Kidney (tissue), 14 donors: ENCODE data around the gene ADD2. TPM values are rescaled to one million over a fixed set of nuclear protein-coding genes. Genes with fewer than 3 reads are reported as not detected.
"Not testable (repeated sequence)": the region's sequence is repeated elsewhere in the genome, so short reads cannot be mapped to it uniquely, and the experiment has no call there.

Experiments
- DNase-seq, 5 donors: peaks; one replicate each; pipeline ENCODE4 v3.0.0-alpha.2; 2013 to 2020
- FAIRE-seq: peaks from 2 replicates; lab custom pipeline; 2012; peaks lifted over from hg19 to GRCh38; lab: Jason Lieb, UNC
- H3K27ac ChIP-seq, 2 donors: one replicate each; pipeline ENCODE4 v1.7.0; 2013; ENCODE audit warnings: low read depth in 2 of 2, low read length in 2 of 2, inconsistent platforms in 1 of 2
- H3K27me3 ChIP-seq: one replicate; pipeline ENCODE4 v1.7.1; 2013; ENCODE audit warnings: low read length, inconsistent platforms; ENCODE audit not compliant: control insufficient read depth, insufficient read depth
- H3K36me3 ChIP-seq, 3 donors: one replicate each; pipeline versions ENCODE4 v1.7.0 to v1.7.1; 2013; ENCODE audit warnings: low read length in 3 of 3, control low read depth in 1 of 3, inconsistent platforms in 1 of 3; ENCODE audit not compliant: insufficient read depth in 3 of 3, control insufficient read depth in 2 of 3
- H3K4me1 ChIP-seq, 3 donors: one replicate each; pipeline versions ENCODE4 v1.7.0 to v1.7.1; 2013; ENCODE audit warnings: low read length in 3 of 3, inconsistent platforms in 1 of 3, low read depth in 1 of 3; ENCODE audit not compliant: control insufficient read depth in 2 of 3, insufficient read depth in 2 of 3
- H3K4me3 ChIP-seq, 3 donors: one replicate each; pipeline versions ENCODE4 v1.7.0 to v1.8.1; 2013; ENCODE audit warnings: low read length in 3 of 3, control low read depth in 1 of 3, inconsistent platforms in 1 of 3
- H3K9ac ChIP-seq, 3 donors: one replicate each; pipeline versions ENCODE4 v1.7.0 to v1.7.1; 2013; ENCODE audit warnings: low read length in 3 of 3, control low read depth in 1 of 3, inconsistent platforms in 1 of 3
- H3K9me3 ChIP-seq, 3 donors: one replicate each; pipeline versions ENCODE4 v1.7.0 to v1.7.1; 2013; ENCODE audit warnings: low read length in 3 of 3, control low read depth in 1 of 3, inconsistent platforms in 1 of 3; ENCODE audit not compliant: control insufficient read depth in 2 of 3, insufficient read depth in 1 of 3
- CTCF ChIP-seq: IDR thresholded peaks from 3 replicates; pipeline ENCODE4 v1.5.1; 2012; ENCODE audit warnings: mild to moderate bottlenecking, moderate library complexity, borderline replicate concordance; ENCODE audit not compliant: insufficient read depth; ENCODE audit errors: extremely low read depth
- intact Hi-C: fragments of 100-400 bp; cut with DNase I; formaldehyde crosslinking; loops from one replicate; pipeline ENCODE4 v1.11.1; 2022
- polyA plus RNA-seq: library from polyadenylated mRNA; stranded (reverse); fragments of 350-450 nt; fragmentation: Illumina TruSeq; extraction: RNeasy Lipid Tissue Mini Kit (QIAGEN cat#74804); gene quantifications from one replicate; pipeline ENCODE4 v1.2.3, GENCODE V29; 2014; ENCODE audit warnings: low read depth, low replicate concordance; ENCODE audit not compliant: insufficient read depth
- total RNA-seq: library from RNA; stranded (reverse); fragmentation: NEBNext Ultra II Directional; extraction: Animal tissue kit (Norgen Biotek cat#: 25700); gene quantifications from one replicate; pipeline ENCODE4 v1.2.1, GENCODE V29; 2021
- donor health status: control.
- donor health status: control.
- donor health status: control.
- donor health status: control.
- donor health status: control.
- donor health status: DM: yes; HTN: yes; CAD: no.
- donor health status: Normal renal cell carcinoma (clear cell type).

ADD2 gene
- total and polyA plus RNA-seq, 2 donors from 2014 or later, result 2.9 TPM; not detected in 1

- Histone ChIP-seq H3K36me3 (no peaks in the 10 kb centered on the region), H3K4me1 (no peaks in the 10 kb centered on the region), H3K9ac (no peak overlapping the region), H3K27ac (no peak overlapping the region), H3K4me3 (no peak overlapping the region), H3K27me3 (no peaks in the 10 kb centered on the region), H3K9me3 (no peaks in the 10 kb centered on the region)
- DNase-seq (no peak), FAIRE-seq (no peak)
- intact Hi-C loops, result no loop called here
- TF ChIP-seq CTCF, result no peak
Measured at GRCh38 chr2:70806620-70807019, 38.6 kb upstream of the ADD2 start.

DNA sequence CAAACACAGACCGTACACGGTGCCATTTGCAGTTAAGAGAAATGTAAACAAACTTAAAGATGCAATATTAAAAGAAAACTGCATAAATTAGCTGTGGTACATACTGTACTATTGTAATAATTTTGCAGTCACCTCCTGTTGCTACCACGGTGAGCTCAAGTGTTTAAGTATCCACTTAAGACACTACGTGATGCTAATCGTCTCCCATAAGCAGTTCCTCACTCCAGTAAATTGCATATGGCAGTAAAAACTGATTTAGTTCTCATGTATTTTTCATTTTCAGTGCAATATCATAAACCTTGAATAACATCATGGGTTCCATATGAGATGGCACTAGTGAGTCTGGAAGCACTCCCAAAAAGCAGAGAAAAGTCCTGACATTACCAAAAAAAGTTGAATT is 38.0 kb upstream of the ADD2 start:
- TF ChIP-seq CTCF, result no peak
- FAIRE-seq (no peak), DNase-seq (no peak)
- H3K27ac ChIP-seq, result no peak overlapping the region
- H3K9ac ChIP-seq, result no peak overlapping the region
- no peak overlapping the region for H3K4me3 ChIP-seq
- no peaks in the 10 kb centered on the region for H3K4me1 ChIP-seq
- intact Hi-C loops, result no loop called here
- H3K9me3 ChIP-seq, result peaks cover 0 to 2% (median 0%) of the 10 kb centered on the region in 3 donors
- no peaks in the 10 kb centered on the region for H3K27me3 ChIP-seq
- H3K36me3 ChIP-seq, result no peaks in the 10 kb centered on the region

GRCh38 chr2:70801607-70802263 is 33.7 kb upstream of the ADD2 start:
- FAIRE-seq, result no peak
- TF ChIP-seq CTCF, result no peak

GRCh38 chr2:70799706-70800105 is 31.7 kb upstream of the ADD2 start:
- no peak overlapping the region for H3K4me3 ChIP-seq
- intact Hi-C loops, result no loop called here
- DNase-seq (no peak), FAIRE-seq (no peak)
- H3K27me3 ChIP-seq, result no peaks in the 10 kb centered on the region
- H3K27ac ChIP-seq, result no peak overlapping the region
- no peak for TF ChIP-seq CTCF
- H3K9me3 ChIP-seq, result peaks cover 0 to 2% (median 0%) of the 10 kb centered on the region in 3 donors
- H3K9ac ChIP-seq, result no peak overlapping the region
- no peaks in the 10 kb centered on the region for H3K4me1 ChIP-seq
- no peaks in the 10 kb centered on the region for H3K36me3 ChIP-seq

More at GRCh38 chr2:70801607-70802263, 33.7 kb upstream of the ADD2 start:
- DNase-seq, result no peak
- peaks cover 0 to 2% (median 0%) of the 10 kb centered on the region in 3 donors for H3K9me3 ChIP-seq
- no peaks in the 10 kb centered on the region for H3K4me1 ChIP-seq
- H3K27ac ChIP-seq, result no peak overlapping the region
- intact Hi-C loops, result no loop called here
- no peak overlapping the region for H3K9ac ChIP-seq
- no peak overlapping the region for H3K4me3 ChIP-seq
- H3K27me3 ChIP-seq, result no peaks in the 10 kb centered on the region
- no peaks in the 10 kb centered on the region for H3K36me3 ChIP-seq

- H3K4me1 ChIP-seq, H3K4me3 ChIP-seq, intact Hi-C loops, H3K9me3 ChIP-seq, H3K27ac ChIP-seq, H3K9ac ChIP-seq, FAIRE-seq, H3K27me3 ChIP-seq, DNase-seq, H3K36me3 ChIP-seq: not testable (repeated sequence)
Measured at GRCh38 chr2:70797996-70798395, 30.0 kb upstream of the ADD2 start.
